Activated CD8-positive, alpha-beta T cell treated with anti-CD3 and anti-CD28 coated beads for 36 hours (primary cell): ENCODE data around the gene SMARCD3. TPM values are rescaled to one million over a fixed set of nuclear protein-coding genes. Genes with fewer than 3 reads are reported as not detected.

Source experiments
- ATAC-seq: fragments of 200-7000 bp; cut with Tn5 transposase; one replicate; pipeline ENCODE4 v1.10.0; 2021; ENCODE audit warnings: mild to moderate bottlenecking, moderate library complexity
- CTCF ChIA-PET: fragments of 350-600 bp; sonication (Branson Sonifier 250); formaldehyde crosslinking; loops from one replicate; lab custom pipeline; 2021; ENCODE audit warnings: antibody characterized with exemption; lab: Charles Lee
- POLR2A ChIA-PET: fragments of 350-600 bp; sonication (Branson Sonifier 250); formaldehyde crosslinking; loops from one replicate; lab custom pipeline; 2021; ENCODE audit warnings: antibody characterized with exemption; lab: Charles Lee
- DNase-seq: peaks from one replicate; pipeline ENCODE4 v3.0.0-alpha.2; 2020
- H3K27ac Mint-ChIP-seq: one replicate; pipeline ENCODE4 v1.8.0; 2021; ENCODE audit warnings: mild to moderate bottlenecking, mixed read lengths
- H3K27me3 Mint-ChIP-seq: one replicate; pipeline ENCODE4 v1.8.0; 2021; ENCODE audit warnings: mixed read lengths
- H3K36me3 Mint-ChIP-seq: one replicate; pipeline ENCODE4 v1.8.0; 2021; ENCODE audit warnings: low read depth, mixed read lengths
- H3K4me1 Mint-ChIP-seq: one replicate; pipeline ENCODE4 v1.8.0; 2021; ENCODE audit warnings: low read depth, mixed read lengths
- H3K4me3 Mint-ChIP-seq: one replicate; pipeline ENCODE4 v1.8.0; 2021; ENCODE audit warnings: mild to moderate bottlenecking, moderate library complexity, mixed read lengths
- H3K9me3 Mint-ChIP-seq: one replicate; pipeline ENCODE4 v1.8.0; 2021; ENCODE audit warnings: mixed read lengths
- CTCF ChIP-seq: fragments of 200-600 bp; IDR thresholded peaks from one replicate; pipeline ENCODE4 v1.8.0; 2022; ENCODE audit warnings: antibody characterized with exemption, mild to moderate bottlenecking
- intact Hi-C: fragments of 100-400 bp; cut with micrococcal nuclease; formaldehyde crosslinking; loops from one replicate; pipeline ENCODE4 v1.10.0; 2022
- total RNA-seq, 2 experiments: library from RNA; stranded (reverse); gene quantifications; one replicate each; pipeline ENCODE4 v1.2.3, GENCODE V29; 2021

The SMARCD3 gene
- total RNA-seq, 2 experiments from 2014 or later = 8.2 to 8.9 TPM

GRCh38 chr7:151246851-151247580 lies 1.5 kb downstream of the SMARCD3 start:
- CTCF ChIA-PET = interaction anchor here (0.6 to 3.1 kb wide), 13 partner anchors 13 to 202 kb away, joined by 3 to 23 read pairs (median 4); no protein-coding TSS in a partner anchor
- intact Hi-C loops = no loop called here
- POLR2A ChIA-PET = interaction anchor here (1.1 kb wide), 2 partner anchors 14 to 20 kb away, joined by 3 read pairs; no protein-coding TSS in a partner anchor
- DNase-seq (no peak), ATAC-seq (no peak)
- Mint-ChIP-seq H3K36me3 (no peaks in the 10 kb centered on the region), H3K27me3 (peaks cover 35% of the 10 kb centered on the region), H3K4me1 (peaks cover 47% of the 10 kb centered on the region), H3K9me3 (no peaks in the 10 kb centered on the region), H3K4me3 (no peak overlapping the region), H3K27ac (no peak overlapping the region)
- no peak for TF ChIP-seq CTCF

- Mint-ChIP-seq H3K27me3 (peaks cover 35% of the 10 kb centered on the region), H3K4me1 (peaks cover 46% of the 10 kb centered on the region), H3K27ac (no peak overlapping the region), H3K9me3 (no peaks in the 10 kb centered on the region), H3K36me3 (no peaks in the 10 kb centered on the region), H3K4me3 (peak overlapping the region; percentile 9)
- no peak for DNase-seq
- ATAC-seq = no peak
- intact Hi-C loops = no loop called here
- ChIA-PET POLR2A (interaction anchor here (1.0 to 1.4 kb wide), 3 partner anchors 13 to 28 kb away, joined by 3 to 4 read pairs (median 3); no protein-coding TSS in a partner anchor), CTCF (interaction anchor here (0.6 to 3.1 kb wide), 13 partner anchors 11 to 203 kb away, joined by 3 to 23 read pairs (median 4); partner anchors contain the start of genes ABCF2 and CHPF2)
- no peak for TF ChIP-seq CTCF
Measured at GRCh38 chr7:151246102-151246850, 2.2 kb downstream of the SMARCD3 start.

GRCh38 chr7:151245360-151246101 lies 3.0 kb downstream of the SMARCD3 start:
- peak; percentile 69 for ATAC-seq
- Mint-ChIP-seq H3K4me3 (peak overlapping the region; percentile 29), H3K27ac (no peak overlapping the region), H3K27me3 (peaks cover 29% of the 10 kb centered on the region), H3K9me3 (no peaks in the 10 kb centered on the region), H3K4me1 (peaks cover 40% of the 10 kb centered on the region), H3K36me3 (no peaks in the 10 kb centered on the region)
- intact Hi-C loops = no loop called here
- peak; percentile 85 for TF ChIP-seq CTCF
- CTCF ChIA-PET = interaction anchor here (0.6 to 3.6 kb wide), 23 partner anchors 10 to 1059 kb away, joined by 3 to 68 read pairs (median 4); partner anchors contain the start of genes ABCF2, CHPF2 and GBX1
- POLR2A ChIA-PET = interaction anchor here (1.0 to 1.4 kb wide), 2 partner anchors 12 to 29 kb away, joined by 3 to 4 read pairs; no protein-coding TSS in a partner anchor
- DNase-seq = peak; percentile 76

- Mint-ChIP-seq H3K9me3 (no peaks in the 10 kb centered on the region), H3K27me3 (peaks cover 23% of the 10 kb centered on the region), H3K4me3 (peak overlapping the region; percentile 29), H3K36me3 (no peaks in the 10 kb centered on the region), H3K27ac (no peak overlapping the region), H3K4me1 (peaks cover 40% of the 10 kb centered on the region)
- ATAC-seq (peak; percentile 1), DNase-seq (peak; percentile 43)
- CTCF ChIA-PET = interaction anchor here (0.6 to 3.6 kb wide), 37 partner anchors 8 to 1059 kb away, joined by 3 to 68 read pairs (median 4); partner anchors contain the start of genes ABCF2, CHPF2, GBX1 and NUB1
- TF ChIP-seq CTCF = no peak
- intact Hi-C loops = loop anchor here (5.0 kb wide), 1 partner anchor 62 kb away; no protein-coding TSS in a partner anchor
- POLR2A ChIA-PET = interaction anchor here (1.4 to 2.9 kb wide), 2 partner anchors 12 to 16 kb away, joined by 3 to 23 read pairs; partner anchors contain the start of gene CHPF2
Measured at GRCh38 chr7:151244841-151245346, 3.6 kb downstream of the SMARCD3 start.
